RPMI8226 (cell line): ENCODE measurements around the gene STX17.
"Not testable (repeated sequence)": the region's sequence is repeated elsewhere in the genome, so short reads cannot be mapped to it uniquely, and the experiment has no call there.

ENCODE experiments used
- DNase-seq: peaks from one replicate; pipeline ENCODE4 v3.0.0-alpha.2; 2015

Gene STX17

GRCh38 chr9:99973455-99973854, 67.0 kb downstream of the STX17 start:
- no peak for DNase-seq

GRCh38 chr9:99977033-99977792, 70.8 kb downstream of the STX17 start:
- DNase-seq = no peak

GRCh38 chr9:99978221-99978620, 71.8 kb downstream of the STX17 start:
- DNase-seq = no peak

DNA sequence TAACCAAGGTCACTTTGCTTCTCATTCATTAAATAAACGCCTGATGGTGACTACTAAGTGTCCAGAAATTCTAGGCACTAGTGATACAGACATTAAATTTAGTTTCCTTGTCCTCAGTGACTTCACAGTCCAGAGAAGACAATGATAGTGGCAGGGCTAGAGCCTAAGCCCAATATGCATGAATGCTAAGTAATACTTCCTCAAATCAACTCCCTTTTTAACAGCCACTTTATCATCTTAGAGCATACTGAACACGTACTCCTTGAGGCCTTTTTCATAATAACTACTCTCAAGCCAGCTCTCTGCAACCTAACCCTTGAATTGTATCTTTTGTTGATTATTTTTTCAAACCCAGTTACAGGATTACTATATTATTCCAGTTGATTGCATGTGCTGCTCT, 74.1 kb downstream of the STX17 start:
- DNase-seq = no peak

GRCh38 chr9:99986642-99987041, 80.2 kb downstream of the STX17 start:
- DNase-seq = no peak

DNA sequence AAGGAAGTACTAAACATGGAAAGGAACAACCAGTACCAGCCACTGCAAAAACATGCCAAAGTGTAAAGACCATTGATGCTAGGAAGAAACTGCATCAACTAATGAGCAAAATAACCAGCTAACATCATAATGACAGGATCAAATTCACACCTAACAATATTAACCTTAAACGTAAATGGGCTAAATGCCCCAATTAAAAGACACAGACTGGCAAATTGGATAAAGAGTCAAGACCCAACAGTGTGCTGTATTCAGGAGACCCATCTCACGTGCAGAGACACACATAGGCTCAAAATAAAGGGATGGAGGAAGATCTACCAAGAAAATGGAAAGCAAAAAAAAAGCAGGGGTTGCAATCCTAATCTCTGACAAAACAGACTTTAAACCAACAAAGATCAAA, 84.1 kb downstream of the STX17 start:
- DNase-seq = not testable (repeated sequence)

GRCh38 chr9:99998266-99998665, 91.8 kb downstream of the STX17 start:
- no peak for DNase-seq

DNA sequence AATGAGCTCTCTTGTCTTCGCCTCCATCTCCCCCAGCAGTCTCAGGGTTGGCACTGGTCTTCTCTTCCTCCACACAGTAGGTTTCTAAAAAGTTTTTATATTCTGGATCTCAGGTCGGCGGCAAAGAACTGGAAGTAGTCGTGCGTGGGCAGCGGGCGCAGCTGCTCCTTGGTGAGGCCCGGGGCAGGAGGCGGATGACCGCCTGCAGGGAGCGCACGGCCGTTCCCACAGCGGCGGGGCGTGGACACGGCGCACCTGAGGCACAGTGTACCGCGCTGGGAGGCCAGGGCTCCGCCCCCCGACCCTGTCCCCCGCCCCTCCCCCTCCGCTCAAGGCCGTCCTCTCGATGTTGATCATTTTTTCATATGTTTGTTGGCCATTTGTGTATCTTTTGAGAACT, 92.4 kb downstream of the STX17 start:
- no peak for DNase-seq

GRCh38 chr9:99999797-100000196, 93.3 kb downstream of the STX17 start:
- no peak for DNase-seq

GRCh38 chr9:100011062-100011681, 104.7 kb downstream of the STX17 start:
- peak; percentile 36 for DNase-seq

DNA sequence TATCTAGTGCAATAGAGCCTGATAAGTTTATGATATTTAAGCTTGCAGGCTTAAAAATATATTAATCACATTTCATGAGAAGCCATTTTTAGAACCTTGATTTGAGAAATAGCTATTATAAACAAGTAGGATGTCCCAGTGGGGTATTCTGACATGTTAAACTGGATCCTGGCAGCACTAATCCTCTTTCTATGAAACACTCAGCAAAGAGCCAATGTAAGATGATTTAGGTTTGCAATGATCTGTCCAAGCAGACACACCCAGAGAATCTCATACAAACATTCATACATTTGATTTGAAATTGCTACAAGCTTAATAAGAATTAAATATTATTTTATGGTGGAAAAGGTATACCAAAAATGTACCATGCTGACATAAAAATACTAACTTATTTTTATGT, 105.8 kb downstream of the STX17 start:
- DNase-seq = no peak

GRCh38 chr9:100013573-100013972, 107.1 kb downstream of the STX17 start:
- no peak for DNase-seq

- DNase-seq = no peak
Observed at GRCh38 chr9:100014846-100015245, 108.4 kb downstream of the STX17 start.

GRCh38 chr9:100019541-100019940, 113.1 kb downstream of the STX17 start:
- DNase-seq = no peak
